GM23338 (cell line): ENCODE results near the gene TMEM169.

Experiments
- CTCF ChIP-seq, 2 experiments: fragments of 200-600 bp in 1 of 2; sonication (generic) in 1 of 2; conservative IDR thresholded peaks; 2 replicates each; pipeline versions ENCODE4 v1.5.1 to v1.6.1; 2016 to 2017; ENCODE audit warnings: antibody characterized with exemption in 2 of 2, low read depth in 2 of 2, mild to moderate bottlenecking in 2 of 2, moderate library complexity in 1 of 2
- EZH2 ChIP-seq: fragments of 200-600 bp; sonication (generic); IDR thresholded peaks from one replicate; pipeline ENCODE4 v1.8.0; 2017; ENCODE audit warnings: antibody characterized with exemption, mild to moderate bottlenecking, low read depth; ENCODE audit not compliant: unreplicated experiment
- EZH2phosphoT487 ChIP-seq: fragments of 200-600 bp; sonication (generic); IDR thresholded peaks from one replicate; pipeline ENCODE4 v1.8.1; 2018; ENCODE audit warnings: antibody characterized with exemption; ENCODE audit not compliant: unreplicated experiment
- POLR2AphosphoS5 ChIP-seq: IDR thresholded peaks from 2 replicates; pipeline ENCODE4 v1.6.1; 2016; ENCODE audit warnings: antibody characterized with exemption, low read depth
- REST ChIP-seq: IDR thresholded peaks from one replicate; pipeline ENCODE4 v1.6.1; 2018; ENCODE audit warnings: antibody characterized with exemption; ENCODE audit not compliant: unreplicated experiment

GRCh38 chr2:216109962-216110614 is 28.4 kb downstream of the TMEM169 start:
- TF ChIP-seq CTCF (conservative IDR thresholded peaks at IDR 0.05; ENCODE audit: low read depth in 2 of 2) (peak in 1 of 2 experiments; percentile 49; a peak in 3 of 4 replicates), POLR2AphosphoS5 (no peak), REST (no peak), EZH2phosphoT487 (no peak), EZH2 (no peak)
